NCI-H446 (cell line): ENCODE results near the gene LRTM2.

Experiments used
- DNase-seq, 2 experiments: peaks; one replicate each; lab custom pipeline; 2025; lab: John Stamatoyannopoulos, UW

Gene LRTM2

GRCh38 chr12:1829306-1829900 lies 9.0 kb downstream of the LRTM2 start:
- no peak for DNase-seq

GRCh38 chr12:1830401-1830845 lies 10.1 kb downstream of the LRTM2 start:
- no peak for DNase-seq

GRCh38 chr12:1830981-1831963 lies 10.9 kb downstream of the LRTM2 start:
- DNase-seq: no peak

GRCh38 chr12:1832801-1833595 lies 12.6 kb downstream of the LRTM2 start:
- peak; percentile 92 to 96 for DNase-seq

- DNase-seq: no peak
Measured at GRCh38 chr12:1833596-1834028, 13.2 kb downstream of the LRTM2 start.

- DNase-seq: no peak
Measured at GRCh38 chr12:1834186-1834925, 14.0 kb downstream of the LRTM2 start.

- peak in 1 of 2 experiments; percentile 23 for DNase-seq
Measured at GRCh38 chr12:1835211-1836131, 15.1 kb downstream of the LRTM2 start.

- no peak for DNase-seq
Measured at GRCh38 chr12:1836241-1836803, 16.0 kb downstream of the LRTM2 start.

- DNase-seq: peak; percentile 96 to 97
Measured at GRCh38 chr12:1836854-1837421, 16.6 kb downstream of the LRTM2 start.

- peak in 1 of 2 experiments; percentile 73 for DNase-seq
Measured at GRCh38 chr12:1837541-1838204, 17.3 kb downstream of the LRTM2 start.

- DNase-seq: peak; percentile 81 to 84
Measured at GRCh38 chr12:1838205-1838993, 18.0 kb downstream of the LRTM2 start.

GRCh38 chr12:1838994-1839365 lies 18.6 kb downstream of the LRTM2 start:
- DNase-seq: no peak

- no peak for DNase-seq
Measured at GRCh38 chr12:1839464-1839863, 19.1 kb downstream of the LRTM2 start.

- no peak for DNase-seq
Measured at GRCh38 chr12:1839956-1840951, 19.9 kb downstream of the LRTM2 start.

GRCh38 chr12:1840981-1841425 lies 20.6 kb downstream of the LRTM2 start:
- no peak for DNase-seq

GRCh38 chr12:1841586-1842182 lies 21.3 kb downstream of the LRTM2 start:
- no peak for DNase-seq
